B cell (primary cell): ENCODE data around the gene CDC25C.

Experiments used
- EZH2 ChIP-seq: IDR thresholded peaks from 2 replicates; pipeline ENCODE4 v1.6.1; 2012; ENCODE audit warnings: borderline replicate concordance, low read depth, mild to moderate bottlenecking, moderate library complexity, low read length; ENCODE audit not compliant: insufficient read depth, poor library complexity, severe bottlenecking
- TF ChIP-seq, protein P1 (sequence below): fragments of 200-600 bp; IDR thresholded peaks from one replicate; pipeline ENCODE4 v1.8.0; 2022; ENCODE audit warnings: antibody characterized with exemption, mild to moderate bottlenecking

DNA sequence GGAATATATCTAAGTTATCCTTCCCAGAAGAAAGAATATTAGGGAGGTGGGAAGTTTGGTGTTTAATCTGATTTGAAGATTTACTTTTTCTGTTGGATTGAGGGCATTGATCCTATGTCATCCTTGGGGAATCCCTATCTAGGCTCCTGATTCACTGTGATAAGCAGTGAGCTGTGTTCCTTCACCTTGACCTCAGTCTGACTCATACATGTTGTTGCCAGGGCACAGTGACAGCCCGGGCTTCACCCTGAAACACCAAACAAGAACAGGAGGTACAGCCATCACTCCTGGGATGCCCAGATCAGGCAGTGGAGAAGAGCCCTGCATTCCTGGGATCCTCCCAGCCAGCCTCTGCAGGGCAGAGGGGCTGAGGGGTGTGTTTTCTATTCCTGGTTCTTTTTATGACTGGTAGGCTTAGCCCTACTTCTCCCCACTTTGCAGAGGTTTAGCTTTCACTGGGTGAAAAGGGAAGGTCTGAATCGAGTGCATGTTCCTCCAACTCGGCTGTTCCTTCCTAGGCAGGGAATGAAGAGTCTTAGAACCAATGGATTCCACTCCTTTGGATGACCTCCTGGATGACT is 3.4 kb upstream of the CDC25C start:
- TF ChIP-seq, protein P1, sequence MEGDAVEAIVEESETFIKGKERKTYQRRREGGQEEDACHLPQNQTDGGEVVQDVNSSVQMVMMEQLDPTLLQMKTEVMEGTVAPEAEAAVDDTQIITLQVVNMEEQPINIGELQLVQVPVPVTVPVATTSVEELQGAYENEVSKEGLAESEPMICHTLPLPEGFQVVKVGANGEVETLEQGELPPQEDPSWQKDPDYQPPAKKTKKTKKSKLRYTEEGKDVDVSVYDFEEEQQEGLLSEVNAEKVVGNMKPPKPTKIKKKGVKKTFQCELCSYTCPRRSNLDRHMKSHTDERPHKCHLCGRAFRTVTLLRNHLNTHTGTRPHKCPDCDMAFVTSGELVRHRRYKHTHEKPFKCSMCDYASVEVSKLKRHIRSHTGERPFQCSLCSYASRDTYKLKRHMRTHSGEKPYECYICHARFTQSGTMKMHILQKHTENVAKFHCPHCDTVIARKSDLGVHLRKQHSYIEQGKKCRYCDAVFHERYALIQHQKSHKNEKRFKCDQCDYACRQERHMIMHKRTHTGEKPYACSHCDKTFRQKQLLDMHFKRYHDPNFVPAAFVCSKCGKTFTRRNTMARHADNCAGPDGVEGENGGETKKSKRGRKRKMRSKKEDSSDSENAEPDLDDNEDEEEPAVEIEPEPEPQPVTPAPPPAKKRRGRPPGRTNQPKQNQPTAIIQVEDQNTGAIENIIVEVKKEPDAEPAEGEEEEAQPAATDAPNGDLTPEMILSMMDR = no peak
- no peak for TF ChIP-seq EZH2
